K562 (cell line): ENCODE results near the gene PAQR6. TPM values are rescaled to one million over a fixed set of nuclear protein-coding genes. Genes with fewer than 3 reads are reported as not detected.

ENCODE experiments used
- ARID3A ChIP-seq: IDR thresholded peaks from 2 replicates; pipeline ENCODE4 v1.6.1; 2012; ENCODE audit warnings: low read depth, low read length, improper control_type of control experiment, borderline replicate concordance
- ARNT ChIP-seq, 2 experiments: fragments of 450-650 bp; IDR thresholded peaks; 2 replicates each; pipeline ENCODE4 v1.6.1; 2016; ENCODE audit warnings: mild to moderate bottlenecking in 1 of 2
- CREB1 ChIP-seq, 2 experiments: sonication (generic) in 1 of 2; formaldehyde crosslinking in 1 of 2; IDR thresholded peaks; 2 replicates each; pipeline versions ENCODE4 v1.6.1 to v1.8.0; 2012 to 2022; ENCODE audit warnings: inconsistent platforms in 1 of 2, mild to moderate bottlenecking in 1 of 2, missing genetic modification reagents in 1 of 2, moderate library complexity in 1 of 2
- CTBP1 ChIP-seq: fragments of 450-650 bp; IDR thresholded peaks from 2 replicates; pipeline ENCODE4 v1.6.1; 2016; ENCODE audit warnings: borderline replicate concordance
- ELF1 ChIP-seq: fragments of 200-800 bp; sonication (Bioruptor generic); IDR thresholded peaks from 2 replicates; pipeline ENCODE4 v1.6.1; 2016; ENCODE audit warnings: missing genetic modification characterization, missing compliant biosample characterization
- EP400 ChIP-seq: fragments of 450-650 bp; IDR thresholded peaks from 2 replicates; pipeline ENCODE4 v1.6.1; 2017; ENCODE audit warnings: antibody characterized with exemption, mild to moderate bottlenecking, moderate library complexity
- FOXK2 ChIP-seq, 2 experiments: fragments of 450-650 bp; IDR thresholded peaks in 1 of 2; conservative IDR thresholded peaks in 1 of 2; 2 replicates each; pipeline ENCODE4 v1.6.1; 2016; ENCODE audit warnings: low read depth in 2 of 2, mild to moderate bottlenecking in 1 of 2
- GABPA ChIP-seq: fragments of 200-800 bp; sonication (Bioruptor generic); conservative IDR thresholded peaks from 2 replicates; pipeline ENCODE4 v1.6.1; 2016; ENCODE audit warnings: low read depth, missing genetic modification characterization, missing compliant biosample characterization
- HCFC1 ChIP-seq: IDR thresholded peaks from 2 replicates; pipeline ENCODE4 v1.6.1; 2012; ENCODE audit warnings: low read depth, low read length, improper control_type of control experiment
- MAZ ChIP-seq, 2 experiments: fragments of 450-650 bp in 1 of 2; sonication (generic) in 1 of 2; formaldehyde crosslinking; IDR thresholded peaks in 1 of 2; conservative IDR thresholded peaks in 1 of 2; 2 replicates each; pipeline versions ENCODE4 v1.4.0 to v1.5.0; 2020; ENCODE audit warnings: mild to moderate bottlenecking in 1 of 2, missing genetic modification reagents in 1 of 2
- NR3C1 ChIP-seq: sonication (generic); formaldehyde crosslinking; IDR thresholded peaks from 2 replicates; pipeline ENCODE4 v1.8.1; 2022; ENCODE audit warnings: missing genetic modification reagents
- POLR2AphosphoS5 ChIP-seq: IDR thresholded peaks from 2 replicates; pipeline ENCODE4 v1.6.1; 2011; ENCODE audit warnings: mild to moderate bottlenecking, low read depth, low read length, moderate library complexity; ENCODE audit not compliant: control insufficient read depth, insufficient read depth
- SP1 ChIP-seq: sonication (generic); formaldehyde crosslinking; IDR thresholded peaks from 2 replicates; pipeline ENCODE4 v1.8.1; 2022; ENCODE audit warnings: mild to moderate bottlenecking, missing genetic modification reagents
- SRSF7 ChIP-seq: fragments of 200-400 bp; formaldehyde crosslinking; optimal IDR thresholded peaks from 2 replicates; pipeline ENCODE3; 2017; ENCODE audit warnings: mild to moderate bottlenecking, low read depth, low read length
- TBP ChIP-seq: optimal IDR thresholded peaks from 2 replicates; pipeline ENCODE3; 2011; ENCODE audit warnings: low read depth, low read length, improper control_type of control experiment
- ZNF24 ChIP-seq: fragments of 450-650 bp; IDR thresholded peaks from 2 replicates; pipeline ENCODE4 v1.6.1; 2016
- ZNF263 ChIP-seq: sonication (generic); formaldehyde crosslinking; IDR thresholded peaks from 2 replicates; pipeline ENCODE4 v1.8.0; 2022; ENCODE audit warnings: mild to moderate bottlenecking, missing genetic modification reagents, borderline replicate concordance
- ZNF398 ChIP-seq: fragments of 250-450 bp; sonication (Bioruptor Pico); IDR thresholded peaks from 2 replicates; pipeline ENCODE4 v1.8.0; 2021; ENCODE audit warnings: moderate library complexity, mild to moderate bottlenecking, inconsistent platforms
- ZNF41 ChIP-seq: fragments of 250-450 bp; sonication (Bioruptor Pico); conservative IDR thresholded peaks from 2 replicates; pipeline ENCODE4 v1.4.0; 2020; ENCODE audit warnings: mild to moderate bottlenecking
- ZNF592 ChIP-seq: fragments of 450-650 bp; IDR thresholded peaks from 2 replicates; pipeline ENCODE4 v1.6.1; 2017; ENCODE audit warnings: antibody characterized with exemption, mild to moderate bottlenecking
- ZNF79 ChIP-seq: fragments of 250-450 bp; sonication (Bioruptor Pico); IDR thresholded peaks from 2 replicates; pipeline ENCODE4 v1.4.0; 2020; ENCODE audit warnings: low read depth, mild to moderate bottlenecking, moderate library complexity
- polyA plus RNA-seq, 8 experiments: library from polyadenylated mRNA; depleted of rRNA in 4 of 8; stranded (reverse) in 5 of 8; unstranded in 3 of 8; fragments of >200 nt; fragmentation: Nextera tagmentation in 2 of 8; fragmentation: Illumina TruSeq in 1 of 8; extraction: Ambion mirVana in 2 of 8; extraction: Trizol in 1 of 8; gene quantifications; 2 replicates each; pipeline versions ENCODE4 v1.2.1 to v1.2.3, GENCODE V29; 2011 to 2014; ENCODE audit warnings: inconsistent platforms in 1 of 8, missing spikeins in 1 of 8
- total RNA-seq, 7 experiments: library from RNA; depleted of rRNA in 6 of 7; stranded (reverse); fragments of >200 nt in 6 of 7; fragmentation: Illumina TruSeq in 2 of 7; extraction: Trizol in 2 of 7; gene quantifications; 2 replicates each; pipeline versions ENCODE4 v1.2.1 to v1.2.3, GENCODE V29; 2011 to 2021; ENCODE audit warnings: low replicate concordance in 1 of 7

Gene PAQR6
- total and polyA plus RNA-seq, 9 of the 15 experiments (the other 6 are each of a cell fraction or from before 2014, with no cell fraction given): 0.07 to 1.8 (median 0.62) TPM

- TF ChIP-seq ZNF592 (no peak), HCFC1 (peak; percentile 38; the same call in 1 of the 2 replicates), ARNT (IDR thresholded peaks at IDR 0.05) (no peak), MAZ (CRISPR knock-in tag; conservative IDR thresholded peaks at IDR 0.05 in 1 of 2, IDR thresholded peaks at IDR 0.05 in 1 of 2) (peak in 1 of 2 experiments; percentile 31; a peak in 1 of 4 replicates), EP400 (0 out of 2 replicates have a peak, but pooled peaks have one; percentile 24), CTBP1 (no peak), ARID3A (no peak), GABPA (tag) (0 out of 2 replicates have a peak, but pooled peaks have one; percentile 16), NR3C1 (no peak), ZNF398 (CRISPR knock-in tag) (no peak), ZNF24 (no peak), POLR2AphosphoS5 (peak; percentile 17; the same call in 1 of the 2 replicates), SP1 (CRISPR knock-in tag) (peak; percentile 47; the same call in 1 of the 2 replicates), ZNF41 (CRISPR knock-in tag) (no peak), ZNF263 (no peak), CREB1 (IDR thresholded peaks at IDR 0.05) (no peak), CREB1 (CRISPR knock-in tag; IDR thresholded peaks at IDR 0.05) (no peak), FOXK2 (conservative IDR thresholded peaks at IDR 0.05 in 1 of 2, IDR thresholded peaks at IDR 0.05 in 1 of 2; ENCODE audit: low read depth in 2 of 2) (0 out of 4 replicates have a peak, but pooled peaks of 1 of the 2 experiments have one; percentile 36), SRSF7 (no peak), ELF1 (tag) (no peak), TBP (peak; percentile 32), ZNF79 (CRISPR knock-in tag) (no peak)
These were observed 47.6 kb upstream of the PAQR6 start, which contains the start of gene GLMP (continued) for GRCh38 chr1:156295391-156295947.
